Frontal cortex (tissue), 4 donors: ENCODE results near the gene GABRR1. TPM values are rescaled to one million over a fixed set of nuclear protein-coding genes. Genes with fewer than 3 reads are reported as not detected.
"Not testable (repeated sequence)": the region's sequence is repeated elsewhere in the genome, so short reads cannot be mapped to it uniquely, and the experiment has no call there.

ENCODE experiments used
- DNase-seq, 2 donors: peaks; one replicate each; pipeline ENCODE4 v3.0.0; 2012; ENCODE audit warnings: low spot score in 2 of 2
- FAIRE-seq: peaks from 2 replicates; lab custom pipeline; 2012; peaks lifted over from hg19 to GRCh38; lab: Jason Lieb, UNC
- total RNA-seq: library from RNA; depleted of rRNA; stranded (reverse); fragments of >200 nt; gene quantifications from one replicate; pipeline ENCODE4 v1.2.3, GENCODE V29; 2014
- donor health status: control.
- donor health status: control.
- donor health status: control.

The GABRR1 gene
- not detected for total RNA-seq

- DNase-seq (no peak), FAIRE-seq (no peak)
Observed at GRCh38 chr6:89217299-89217910, at the start of gene GABRR1. Gene GABRR1, minus strand, starts transcription at chr6:89217358. Its CDS starts 36 bp downstream, at chr6:89217322.

GRCh38 chr6:89264296-89264695, 47.1 kb upstream of the GABRR1 start:
- no peak for FAIRE-seq

GRCh38 chr6:89260832-89261231, 43.7 kb upstream of the GABRR1 start:
- FAIRE-seq (no peak), DNase-seq (no peak)

More at GRCh38 chr6:89264296-89264695, 47.1 kb upstream of the GABRR1 start:
- no peak for DNase-seq

GRCh38 chr6:89260310-89260709, 43.2 kb upstream of the GABRR1 start:
- FAIRE-seq (no peak), DNase-seq (no peak)

- FAIRE-seq, result no peak
Observed at GRCh38 chr6:89258912-89259311, 41.8 kb upstream of the GABRR1 start.

GRCh38 chr6:89257781-89258180, 40.6 kb upstream of the GABRR1 start:
- FAIRE-seq, result no peak
- DNase-seq, result no peak

More at GRCh38 chr6:89258912-89259311, 41.8 kb upstream of the GABRR1 start:
- DNase-seq, result no peak

GRCh38 chr6:89257346-89257745, 40.2 kb upstream of the GABRR1 start:
- DNase-seq, result no peak
- FAIRE-seq, result no peak

- DNase-seq, result no peak
- no peak for FAIRE-seq
Observed at GRCh38 chr6:89255417-89255816, 38.3 kb upstream of the GABRR1 start.

- FAIRE-seq (no peak), DNase-seq (no peak)
Observed at GRCh38 chr6:89254569-89254968, 37.4 kb upstream of the GABRR1 start.

- FAIRE-seq (no peak), DNase-seq (no peak)
Observed at GRCh38 chr6:89252907-89253306, 35.7 kb upstream of the GABRR1 start.

- no peak for DNase-seq
- FAIRE-seq, result no peak
Observed at GRCh38 chr6:89251976-89252375, 34.8 kb upstream of the GABRR1 start.

GRCh38 chr6:89251170-89251569, 34.0 kb upstream of the GABRR1 start:
- no peak for DNase-seq
- FAIRE-seq, result no peak

GRCh38 chr6:89250239-89250638, 33.1 kb upstream of the GABRR1 start:
- no peak for DNase-seq
- no peak for FAIRE-seq

GRCh38 chr6:89244241-89244985, 27.3 kb upstream of the GABRR1 start:
- DNase-seq (no peak), FAIRE-seq (no peak)

- no peak for FAIRE-seq
Observed at GRCh38 chr6:89243331-89243629, 26.1 kb upstream of the GABRR1 start.

GRCh38 chr6:89242574-89243330, 25.6 kb upstream of the GABRR1 start:
- DNase-seq (peak in 1 of 2 donors; percentile 44), FAIRE-seq (no peak)

More at GRCh38 chr6:89243331-89243629, 26.1 kb upstream of the GABRR1 start:
- DNase-seq, result no peak

GRCh38 chr6:89239338-89239737, 22.2 kb upstream of the GABRR1 start:
- DNase-seq (no peak), FAIRE-seq (no peak)

- DNase-seq (no peak), FAIRE-seq (no peak)
Observed at GRCh38 chr6:89237158-89237557, 20.0 kb upstream of the GABRR1 start.

- FAIRE-seq, DNase-seq: not testable (repeated sequence)
Observed at GRCh38 chr6:89233605-89234004, 16.4 kb upstream of the GABRR1 start.

GRCh38 chr6:89222712-89223039, 5.5 kb upstream of the GABRR1 start:
- FAIRE-seq, result no peak
- no peak for DNase-seq
